ENCODE data around the gene ZDHHC23.

GRCh38 chr3:113985541-113985940 lies 37.7 kb downstream of the ZDHHC23 start:
- TF ChIP-seq EZH2 (IDR thresholded peaks at IDR 0.05) = no peak
- TF ChIP-seq POLR2AphosphoS5 (IDR thresholded peaks at IDR 0.05; ENCODE audit: borderline replicate concordance, low read depth, low read length) = no peak
- no peak for TF ChIP-seq FOXP2 (optimal IDR thresholded peaks at IDR 0.05; ENCODE audit: control extremely low read depth, extremely low read length, insufficient read depth)
